Measurements from ENCODE around the gene RIMBP2. TPM values are rescaled to one million over a fixed set of nuclear protein-coding genes. Genes with fewer than 3 reads are reported as not detected.

The RIMBP2 gene
- total RNA-seq, 1 experiment from 2014 or later, result 0.97 TPM

GRCh38 chr12:130508847-130509246 is 207.3 kb downstream of the RIMBP2 start:
- DNase-seq (ENCODE audit: low spot score), result no peak

DNA sequence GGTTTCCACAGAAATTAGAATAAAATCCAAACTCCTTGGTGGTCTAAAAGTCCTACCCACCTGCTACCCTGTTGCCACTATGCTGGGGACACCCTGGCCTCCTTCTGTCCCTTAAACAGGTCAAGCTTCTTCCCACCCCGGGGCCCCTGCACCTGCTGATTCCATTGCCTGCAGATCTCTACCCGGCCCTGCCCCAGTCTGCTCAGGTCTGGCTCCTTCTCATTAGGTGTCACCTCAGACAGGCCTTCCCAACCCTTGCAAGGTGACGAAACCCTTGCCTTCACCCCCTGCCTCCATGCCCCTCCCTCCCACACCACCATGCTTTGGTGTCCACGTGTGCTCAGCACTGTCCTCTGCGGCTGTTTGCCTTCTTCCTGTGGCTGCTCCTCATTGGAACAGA is 207.8 kb downstream of the RIMBP2 start:
- DNase-seq (ENCODE audit: low spot score), result no peak

DNA sequence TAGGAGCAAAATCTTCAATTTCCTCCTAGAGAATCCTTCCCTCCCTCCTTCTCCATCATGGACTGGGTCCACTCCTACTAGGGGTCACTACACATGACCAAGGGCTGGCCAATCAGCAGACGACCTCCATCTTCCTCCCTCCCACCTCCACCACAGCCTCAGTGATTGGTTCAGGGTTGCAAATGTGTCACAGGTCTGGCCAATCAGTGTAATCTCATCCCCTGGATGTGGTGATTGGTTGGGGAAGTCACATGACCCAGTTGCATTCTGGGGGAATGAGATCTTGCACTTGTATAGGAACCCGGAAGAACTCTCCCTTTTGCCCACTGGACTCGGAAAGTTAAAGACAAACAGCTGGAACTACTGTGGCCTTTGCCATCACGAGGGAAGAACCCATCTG is 209.3 kb downstream of the RIMBP2 start:
- DNase-seq (ENCODE audit: low spot score), result no peak

DNA sequence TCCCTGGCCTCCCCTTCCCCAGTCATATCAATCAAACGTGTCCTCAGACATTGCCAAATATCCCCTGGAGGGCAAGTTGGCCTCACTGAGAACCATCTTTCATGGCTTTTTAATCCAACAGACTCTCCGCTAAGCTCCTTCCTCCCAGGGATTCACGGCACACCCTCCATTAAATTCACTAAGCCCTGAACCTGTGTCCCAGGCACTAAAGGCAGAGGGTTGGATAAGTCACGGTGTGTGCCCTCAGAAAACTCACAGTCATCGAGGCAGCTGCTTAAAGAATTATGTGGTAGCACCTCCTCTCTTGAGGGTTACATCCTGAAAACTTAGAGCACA is 211.3 kb downstream of the RIMBP2 start:
- DNase-seq (ENCODE audit: low spot score), result no peak

DNA sequence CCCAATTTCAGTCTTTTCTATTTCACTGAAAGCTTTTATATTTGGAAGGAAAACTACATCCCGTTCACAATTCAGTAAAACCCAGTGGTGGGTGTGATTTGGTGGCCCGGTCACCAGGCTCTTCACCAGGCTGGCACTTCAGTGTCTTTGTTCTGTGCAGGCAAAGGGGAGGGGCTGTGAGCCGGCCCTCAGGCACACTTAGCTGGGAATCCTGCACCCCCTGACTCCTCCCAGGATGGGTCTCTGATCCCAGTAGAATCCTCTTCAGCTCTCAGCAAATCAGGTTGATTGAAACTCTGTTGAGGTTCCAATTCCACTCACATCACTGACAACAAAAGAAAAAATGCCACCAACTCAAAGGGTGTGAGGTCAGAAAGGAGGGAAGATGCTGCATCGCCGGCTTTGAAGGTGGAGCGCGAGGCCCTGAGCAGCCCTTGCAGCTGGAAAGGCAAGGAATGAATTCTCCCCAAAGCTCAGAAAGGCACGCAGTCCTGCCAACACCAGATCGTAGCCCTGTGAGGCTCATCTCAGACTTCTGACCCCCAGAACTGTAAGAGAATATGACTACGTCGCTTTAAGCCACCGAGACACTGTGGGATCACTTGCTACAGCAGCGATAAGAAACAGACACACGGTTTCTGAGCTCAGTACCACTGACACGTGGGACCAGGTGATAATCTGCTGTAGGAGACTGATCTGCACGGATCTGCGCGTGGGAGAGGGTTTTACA is 211.8 kb downstream of the RIMBP2 start:
- DNase-seq (ENCODE audit: low spot score), result no peak

DNA sequence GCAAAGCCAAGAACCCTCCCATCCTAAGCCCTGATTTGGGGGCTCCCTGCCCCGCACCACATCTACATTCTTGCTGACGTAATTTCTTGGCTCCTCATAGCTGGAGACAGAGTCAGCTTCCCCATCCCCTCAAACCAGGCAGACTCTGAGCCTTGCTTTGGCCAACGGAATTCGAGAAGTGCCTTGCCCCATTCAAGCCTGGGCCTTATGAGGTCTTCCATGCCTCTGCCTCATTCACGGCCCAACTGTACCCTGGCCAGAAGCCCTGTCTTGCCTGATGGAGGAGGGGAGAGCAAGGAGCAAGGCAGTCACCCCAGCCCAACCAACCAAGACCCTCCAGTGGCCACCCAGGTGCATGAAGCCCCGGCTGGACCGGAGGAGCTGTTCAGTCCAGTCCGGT is 214.3 kb downstream of the RIMBP2 start:
- no peak for DNase-seq (ENCODE audit: low spot score)

- no peak for DNase-seq (ENCODE audit: low spot score)
Measured at GRCh38 chr12:130500835-130501330, 215.2 kb downstream of the RIMBP2 start.

GRCh38 chr12:130499474-130499873 is 216.6 kb downstream of the RIMBP2 start:
- no peak for DNase-seq (ENCODE audit: low spot score)

DNA sequence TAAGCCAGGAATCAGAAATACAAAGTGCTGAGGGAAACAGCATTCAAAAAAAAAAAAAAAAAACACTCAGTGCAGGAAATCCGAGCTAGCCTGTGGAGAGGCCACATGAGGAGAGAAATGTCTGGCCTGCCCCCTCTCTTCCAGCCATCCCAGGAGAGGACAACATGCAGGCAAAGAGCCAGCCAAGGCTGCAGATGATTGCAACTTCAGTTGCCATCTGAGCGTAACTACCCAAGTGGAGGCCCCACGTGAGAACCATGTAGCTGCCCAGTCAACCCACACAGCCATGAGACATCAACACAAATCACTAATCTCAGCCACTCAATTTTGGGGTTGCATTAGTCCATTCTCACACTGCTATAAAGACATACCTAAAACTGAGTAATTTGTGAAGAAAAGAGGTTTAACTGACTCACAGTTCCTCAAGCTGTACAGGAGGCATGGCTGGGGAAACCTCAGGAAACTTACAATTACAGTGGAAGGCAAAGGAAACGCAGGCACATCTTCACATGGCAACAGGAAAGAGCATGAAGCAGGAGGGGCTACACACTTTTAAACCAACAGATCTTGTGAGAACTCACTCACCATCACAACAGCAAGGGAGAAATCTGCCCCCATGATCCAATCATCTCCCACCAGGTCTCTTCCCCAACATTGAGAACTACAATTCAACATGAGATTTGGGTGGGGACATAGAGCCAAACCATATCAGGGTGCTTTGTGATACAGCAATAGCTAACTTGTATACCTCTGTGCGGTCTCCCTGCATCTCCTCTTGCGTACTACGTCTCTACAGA is 217.3 kb downstream of the RIMBP2 start:
- no peak for DNase-seq (ENCODE audit: low spot score)

DNA sequence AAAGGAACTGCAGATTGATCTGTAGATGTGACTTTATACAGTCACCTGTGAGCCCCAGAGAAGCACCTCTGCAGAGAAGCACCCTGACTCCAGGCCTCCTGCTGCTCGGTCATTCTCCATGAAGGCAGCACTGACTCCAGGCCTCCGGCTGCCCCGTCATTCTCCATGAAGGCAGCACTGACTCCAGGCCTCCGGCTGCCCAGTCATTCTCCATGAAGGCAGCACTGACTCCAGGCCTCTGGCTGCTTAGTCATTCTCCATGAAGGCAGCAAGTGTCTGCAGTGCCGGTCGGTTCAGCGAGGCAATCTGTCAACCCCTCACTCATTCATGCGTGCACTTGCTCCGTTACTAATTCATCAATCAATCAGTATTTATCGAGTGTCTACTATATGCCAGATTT is 218.1 kb downstream of the RIMBP2 start:
- DNase-seq (ENCODE audit: low spot score), result no peak

GRCh38 chr12:130497321-130497720 is 218.8 kb downstream of the RIMBP2 start:
- no peak for DNase-seq (ENCODE audit: low spot score)

DNA sequence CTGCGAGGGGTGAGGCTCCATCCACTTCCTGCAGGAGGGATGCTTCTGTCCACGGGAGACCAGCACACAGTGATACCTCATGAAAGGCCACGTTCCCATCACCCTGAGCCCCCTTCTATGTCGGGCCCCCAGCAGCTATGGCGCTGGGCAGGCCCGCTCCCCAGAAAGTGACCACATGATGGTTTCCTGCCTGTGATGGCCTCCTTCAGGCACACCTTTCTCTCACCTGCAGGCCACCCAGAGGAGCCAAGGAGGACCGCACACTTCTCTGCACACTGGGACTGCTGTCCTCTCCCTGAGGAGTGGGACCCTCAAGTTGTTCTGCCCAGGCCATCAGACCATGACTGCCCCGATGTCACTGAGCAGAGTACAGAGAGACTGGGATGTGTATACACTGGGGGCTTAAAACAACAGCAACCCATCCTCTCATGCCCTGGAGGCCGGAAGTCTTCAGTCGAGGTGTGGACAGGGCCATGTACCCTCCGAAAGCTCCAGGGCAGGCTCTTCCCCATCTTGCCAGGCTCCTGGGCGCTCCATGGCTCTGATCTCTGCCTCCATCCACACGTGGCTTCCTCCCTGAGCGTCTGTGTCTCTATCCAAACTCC is 219.5 kb downstream of the RIMBP2 start:
- no peak for DNase-seq (ENCODE audit: low spot score)

- DNase-seq (ENCODE audit: low spot score), result no peak
Measured at GRCh38 chr12:130495156-130495555, 220.9 kb downstream of the RIMBP2 start.

GRCh38 chr12:130494736-130495135 is 221.4 kb downstream of the RIMBP2 start:
- DNase-seq (ENCODE audit: low spot score), result no peak

DNA sequence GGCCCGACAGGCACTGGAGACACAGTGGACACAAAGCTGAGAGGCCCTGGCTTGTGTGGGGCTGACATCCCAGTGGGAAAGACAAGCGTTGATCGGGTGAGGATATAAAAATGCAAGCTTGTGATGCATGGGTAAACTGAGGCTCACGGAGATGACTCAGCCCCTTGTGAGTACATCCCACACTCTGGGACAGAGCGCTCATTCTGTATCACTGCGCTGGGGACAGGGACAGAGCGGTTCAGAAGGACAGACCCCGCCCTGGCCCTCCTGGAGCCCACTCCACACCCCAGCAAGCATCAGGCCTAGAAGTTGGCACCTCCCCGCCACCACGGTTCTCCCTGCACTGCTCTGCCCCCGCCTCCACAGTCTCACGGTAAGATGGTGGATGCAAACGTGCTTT is 222.1 kb downstream of the RIMBP2 start:
- DNase-seq (ENCODE audit: low spot score), result no peak

GRCh38 chr12:130491421-130492357 is 224.4 kb downstream of the RIMBP2 start:
- DNase-seq (ENCODE audit: low spot score), result no peak

DNA sequence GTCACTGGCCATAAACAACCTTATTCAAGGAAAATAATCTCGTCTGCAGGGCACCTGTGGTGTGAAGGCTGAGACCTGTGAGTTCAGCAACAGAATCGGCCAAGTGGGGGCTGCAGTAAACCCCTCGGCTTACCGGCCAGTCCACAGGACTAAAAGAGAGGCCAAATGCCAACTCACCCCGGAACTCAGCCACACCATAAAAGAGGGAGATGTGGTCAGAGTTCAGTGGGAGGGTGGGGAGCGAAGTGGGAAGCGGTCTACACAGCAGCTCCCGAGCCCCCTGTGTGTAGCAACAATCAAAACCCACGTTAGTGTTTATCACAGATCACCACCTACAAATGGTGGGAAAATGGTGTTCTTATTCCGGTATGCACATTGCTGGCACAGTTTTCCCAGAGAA is 225.4 kb downstream of the RIMBP2 start:
- no peak for DNase-seq (ENCODE audit: low spot score)

- DNase-seq (ENCODE audit: low spot score), result no peak
Measured at GRCh38 chr12:130489293-130489692, 226.8 kb downstream of the RIMBP2 start.

GRCh38 chr12:130488358-130488710 is 227.8 kb downstream of the RIMBP2 start:
- no peak for DNase-seq (ENCODE audit: low spot score)

- DNase-seq (ENCODE audit: low spot score), result no peak
Measured at GRCh38 chr12:130487636-130488357, 228.3 kb downstream of the RIMBP2 start.

- no peak for DNase-seq (ENCODE audit: low spot score)
Measured at GRCh38 chr12:130486891-130487416, 229.1 kb downstream of the RIMBP2 start.
